HL-60/S4 treated with phorbol 12-myristate 13-acetate at 8.2 ng/mL for 4 days and 3 days (cell line): ENCODE results near the gene ZNF81.
"Not testable (repeated sequence)": the region's sequence is repeated elsewhere in the genome, so short reads cannot be mapped to it uniquely, and the experiment has no call there.

Experiments
- in situ Hi-C: fragments of 300-500 bp; cut with MboI; formaldehyde crosslinking; loops from 2 replicates; pipeline ENCODE4 v1.15.0; 2022; ENCODE audit warnings: low sequenced_read_pairs

Gene ZNF81

GRCh38 chrX:47836164-47837072, at the start of gene ZNF81:
ZNF81 (plus strand) TSS chrX:47836902; CDS start chrX:47846268, 9,366 bp downstream.
- in situ Hi-C loops: no loop called here

- in situ Hi-C loops: no loop called here
These were observed 40.2 kb upstream of the ZNF81 start for GRCh38 chrX:47796433-47796906.

- in situ Hi-C loops: no loop called here
These were observed 39.6 kb upstream of the ZNF81 start for GRCh38 chrX:47797084-47797483.

GRCh38 chrX:47798861-47799260, 37.8 kb upstream of the ZNF81 start:
- in situ Hi-C loops: no loop called here

- in situ Hi-C loops: no loop called here
These were observed 34.1 kb upstream of the ZNF81 start for GRCh38 chrX:47802589-47802988.

GRCh38 chrX:47803103-47803502, 33.6 kb upstream of the ZNF81 start:
- in situ Hi-C loops: not testable (repeated sequence)

- in situ Hi-C loops: no loop called here
These were observed 32.4 kb upstream of the ZNF81 start for GRCh38 chrX:47804315-47804714.

GRCh38 chrX:47805844-47806243, 30.9 kb upstream of the ZNF81 start:
- in situ Hi-C loops: not testable (repeated sequence)

GRCh38 chrX:47806415-47807271, 30.1 kb upstream of the ZNF81 start:
- in situ Hi-C loops: not testable (repeated sequence)

- in situ Hi-C loops: not testable (repeated sequence)
These were observed 29.5 kb upstream of the ZNF81 start for GRCh38 chrX:47807272-47807538.

- in situ Hi-C loops: no loop called here
These were observed 29.2 kb upstream of the ZNF81 start for GRCh38 chrX:47807548-47807947.

GRCh38 chrX:47808904-47809788, 27.6 kb upstream of the ZNF81 start:
- in situ Hi-C loops: no loop called here

- in situ Hi-C loops: no loop called here
These were observed 21.9 kb upstream of the ZNF81 start for GRCh38 chrX:47814851-47815250.

GRCh38 chrX:47815901-47816845, 20.5 kb upstream of the ZNF81 start:
- in situ Hi-C loops: no loop called here

- in situ Hi-C loops: no loop called here
These were observed 19.3 kb upstream of the ZNF81 start for GRCh38 chrX:47817421-47817820.

- in situ Hi-C loops: no loop called here
These were observed 18.8 kb upstream of the ZNF81 start for GRCh38 chrX:47817897-47818296.

- in situ Hi-C loops: no loop called here
These were observed 7.7 kb upstream of the ZNF81 start for GRCh38 chrX:47828984-47829383.

GRCh38 chrX:47831788-47832187, 4.9 kb upstream of the ZNF81 start:
- in situ Hi-C loops: no loop called here

GRCh38 chrX:47838361-47838760, 1.7 kb downstream of the ZNF81 start:
- in situ Hi-C loops: no loop called here

GRCh38 chrX:47840111-47840510, 3.4 kb downstream of the ZNF81 start:
- in situ Hi-C loops: no loop called here
